Measurements from ENCODE around the gene WDR89.

DNA sequence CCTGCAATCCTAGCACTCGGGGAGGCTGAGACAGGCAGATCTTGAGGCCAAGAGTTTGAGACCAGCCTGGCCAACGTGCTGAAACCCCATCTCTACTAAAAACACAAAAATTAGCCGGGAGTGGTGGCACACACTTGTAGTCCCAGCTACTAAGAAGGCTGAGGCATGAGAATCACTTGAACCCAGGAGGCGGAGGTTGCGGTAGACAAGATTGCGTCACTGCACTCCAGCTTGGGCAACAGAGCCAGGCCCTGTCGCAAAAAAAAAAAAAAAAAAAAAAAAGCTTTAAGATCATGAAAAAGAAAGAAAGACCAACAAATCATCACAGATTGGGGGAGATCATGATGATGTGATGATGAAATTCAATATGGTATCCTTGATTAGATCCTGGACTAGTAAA is 30.6 kb downstream of the WDR89 start:
- TF ChIP-seq TAF1 (IDR thresholded peaks at IDR 0.05; ENCODE audit: borderline replicate concordance, insufficient read depth, low read length), result no peak
- no peak for TF ChIP-seq POLR2AphosphoS5 (IDR thresholded peaks at IDR 0.05; ENCODE audit: low read depth, low read length)
